DOHH2 (cell line): ENCODE measurements around the gene PRG3.

Experiments
- H3F3A ChIP-seq: fragments of 200-600 bp; sonication (generic), shearing (Covaris generic); 2 replicates; pipeline ENCODE4 v1.6.0; 2016; ENCODE audit warnings: antibody characterized with exemption, mild to moderate bottlenecking; ENCODE audit not compliant: control insufficient read depth, insufficient read depth
- H3K27ac ChIP-seq: fragments of 200-600 bp; sonication (generic); 2 replicates; pipeline ENCODE4 v1.5.1; 2014; ENCODE audit warnings: low read depth, mild to moderate bottlenecking, low read length, moderate library complexity
- H3K27me3 ChIP-seq: fragments of 200-600 bp; sonication (generic); 2 replicates; pipeline ENCODE4 v1.6.1; 2014; ENCODE audit warnings: mild to moderate bottlenecking, low read length, mixed read lengths; ENCODE audit not compliant: control insufficient read depth
- H3K36me3 ChIP-seq: fragments of 200-600 bp; sonication (generic); 2 replicates; pipeline ENCODE4 v1.6.1; 2014; ENCODE audit warnings: mild to moderate bottlenecking, low read length, moderate library complexity, mixed read lengths; ENCODE audit not compliant: control insufficient read depth
- H3K4me1 ChIP-seq: fragments of 200-600 bp; sonication (generic); 2 replicates; pipeline ENCODE4 v1.6.1; 2014; ENCODE audit warnings: mild to moderate bottlenecking, low read length, mixed read lengths; ENCODE audit not compliant: control insufficient read depth
- H3K4me2 ChIP-seq: fragments of 200-600 bp; sonication (generic); 2 replicates; pipeline ENCODE4 v1.6.0; 2014; ENCODE audit warnings: mild to moderate bottlenecking, low read length, moderate library complexity
- H3K4me3 ChIP-seq: fragments of 200-600 bp; sonication (generic); 2 replicates; pipeline ENCODE4 v1.5.1; 2014; ENCODE audit warnings: mild to moderate bottlenecking, low read length, mixed read lengths
- H3K79me2 ChIP-seq: fragments of 200-600 bp; sonication (generic); 2 replicates; pipeline ENCODE4 v1.6.1; 2014; ENCODE audit warnings: mild to moderate bottlenecking, low read length, mixed read lengths; ENCODE audit not compliant: control insufficient read depth
- H3K9me2 ChIP-seq: fragments of 200-600 bp; sonication (generic); replicated peaks from 2 replicates; pipeline ENCODE4 v1.6.1; 2014; ENCODE audit warnings: mild to moderate bottlenecking, low read length, mixed read lengths; ENCODE audit not compliant: control insufficient read depth
- H3K9me3 ChIP-seq: fragments of 200-600 bp; sonication (generic); 2 replicates; pipeline ENCODE4 v1.6.1; 2014; ENCODE audit warnings: antibody characterized with exemption, low read length, mixed read lengths; ENCODE audit not compliant: control insufficient read depth, insufficient read depth
- H4K20me1 ChIP-seq: fragments of 200-600 bp; sonication (generic); 2 replicates; pipeline ENCODE4 v1.6.0; 2014; ENCODE audit warnings: low read depth, mild to moderate bottlenecking, antibody characterized with exemption, low read length, moderate library complexity; ENCODE audit not compliant: control insufficient read depth, insufficient read depth
- EZH2phosphoT487 ChIP-seq: fragments of 200-600 bp; sonication (generic); IDR thresholded peaks from 2 replicates; pipeline ENCODE4 v1.6.1; 2017; ENCODE audit warnings: borderline replicate concordance, mild to moderate bottlenecking, antibody characterized with exemption, low read length, moderate library complexity, mixed read lengths
- TF ChIP-seq, protein P1 (sequence below): fragments of 200-600 bp; sonication (generic); IDR thresholded peaks from one replicate; pipeline ENCODE4 v1.5.1; 2014; ENCODE audit warnings: antibody characterized with exemption, mild to moderate bottlenecking, low read depth, low read length; ENCODE audit not compliant: poor library complexity, severe bottlenecking

PRG3 gene

DNA sequence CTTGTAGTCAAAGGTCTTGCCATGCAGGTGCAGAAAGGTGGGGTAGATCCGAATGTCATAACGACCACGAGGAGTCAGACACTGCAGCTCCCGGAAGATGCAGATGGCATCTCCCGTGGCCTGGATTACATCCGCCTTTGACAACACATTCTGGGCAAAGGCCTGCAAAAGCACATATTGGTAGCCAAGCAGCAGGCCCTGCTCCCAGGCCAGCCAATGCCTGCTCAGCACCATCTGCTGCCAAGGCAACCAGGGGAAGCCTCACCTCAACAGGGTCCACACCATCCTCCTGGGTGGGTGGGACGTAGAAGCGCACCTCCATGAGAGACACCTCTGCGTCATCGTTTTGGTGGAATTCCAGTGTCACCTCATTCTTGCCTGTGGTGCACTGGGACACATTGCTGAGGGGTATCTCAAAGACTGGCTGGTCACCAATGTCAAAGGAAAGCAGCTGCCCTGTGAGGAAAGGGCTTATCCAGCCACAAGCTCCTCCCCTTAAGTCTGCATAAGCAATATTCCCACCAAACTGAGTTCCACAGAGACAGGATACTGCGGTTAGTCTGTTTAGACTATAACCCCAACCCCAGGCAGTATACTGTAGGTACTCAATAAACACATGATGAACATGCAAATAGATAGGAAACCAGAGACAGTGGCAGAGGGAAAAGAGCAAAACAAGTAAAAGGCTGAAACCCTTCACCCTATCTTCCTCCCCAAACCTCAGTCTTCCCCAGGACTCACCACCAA lies 48.1 kb downstream of the PRG3 start:
- no peak for TF ChIP-seq EZH2phosphoT487
- TF ChIP-seq, protein P1, sequence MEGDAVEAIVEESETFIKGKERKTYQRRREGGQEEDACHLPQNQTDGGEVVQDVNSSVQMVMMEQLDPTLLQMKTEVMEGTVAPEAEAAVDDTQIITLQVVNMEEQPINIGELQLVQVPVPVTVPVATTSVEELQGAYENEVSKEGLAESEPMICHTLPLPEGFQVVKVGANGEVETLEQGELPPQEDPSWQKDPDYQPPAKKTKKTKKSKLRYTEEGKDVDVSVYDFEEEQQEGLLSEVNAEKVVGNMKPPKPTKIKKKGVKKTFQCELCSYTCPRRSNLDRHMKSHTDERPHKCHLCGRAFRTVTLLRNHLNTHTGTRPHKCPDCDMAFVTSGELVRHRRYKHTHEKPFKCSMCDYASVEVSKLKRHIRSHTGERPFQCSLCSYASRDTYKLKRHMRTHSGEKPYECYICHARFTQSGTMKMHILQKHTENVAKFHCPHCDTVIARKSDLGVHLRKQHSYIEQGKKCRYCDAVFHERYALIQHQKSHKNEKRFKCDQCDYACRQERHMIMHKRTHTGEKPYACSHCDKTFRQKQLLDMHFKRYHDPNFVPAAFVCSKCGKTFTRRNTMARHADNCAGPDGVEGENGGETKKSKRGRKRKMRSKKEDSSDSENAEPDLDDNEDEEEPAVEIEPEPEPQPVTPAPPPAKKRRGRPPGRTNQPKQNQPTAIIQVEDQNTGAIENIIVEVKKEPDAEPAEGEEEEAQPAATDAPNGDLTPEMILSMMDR = no peak
- no peak overlapping the region for H3K4me3 ChIP-seq
- no peaks in the 10 kb centered on the region for H3K9me2 ChIP-seq
- 0 out of 2 replicates have a peak overlapping the region, but pooled peaks have one; percentile 98 for H3K4me2 ChIP-seq
- H3K27ac ChIP-seq = no peak overlapping the region
- no peaks in the 10 kb centered on the region for H3K9me3 ChIP-seq
- H3K4me1 ChIP-seq = peaks cover 27% of the 10 kb centered on the region
- H3K27me3 ChIP-seq = no peaks in the 10 kb centered on the region
- H3F3A ChIP-seq = no peaks in the 10 kb centered on the region
- H3K79me2 ChIP-seq = peaks cover 51% of the 10 kb centered on the region
- peaks cover 76% of the 10 kb centered on the region for H3K36me3 ChIP-seq
- no peaks in the 10 kb centered on the region for H4K20me1 ChIP-seq

DNA sequence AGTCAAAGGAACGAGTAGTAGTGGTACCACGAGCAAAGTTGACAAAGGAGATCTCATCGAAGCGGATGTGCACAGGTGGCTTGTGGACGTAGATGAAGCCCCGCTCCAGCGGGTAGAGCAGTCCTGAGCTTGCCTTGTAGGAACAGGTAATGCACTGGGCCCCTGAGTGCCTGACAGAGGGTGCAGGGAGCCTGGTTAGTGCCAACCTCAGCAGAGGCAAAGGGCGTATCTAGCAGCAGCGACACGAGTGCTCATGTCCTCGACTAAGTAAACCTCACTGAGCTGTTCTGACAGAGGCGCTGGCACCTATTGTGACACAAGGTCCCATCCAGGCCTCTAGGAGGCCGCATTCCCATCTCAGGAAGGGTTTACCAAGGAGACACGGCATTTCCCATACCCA lies 49.2 kb downstream of the PRG3 start:
- Histone ChIP-seq H3F3A (peaks cover 1% of the 10 kb centered on the region; the same call in 1 of the 2 replicates), H3K36me3 (peaks cover 88% of the 10 kb centered on the region), H3K27me3 (no peaks in the 10 kb centered on the region), H3K9me2 (no peaks in the 10 kb centered on the region), H3K4me2 (no peak overlapping the region), H3K79me2 (peaks cover 51% of the 10 kb centered on the region), H4K20me1 (no peaks in the 10 kb centered on the region), H3K4me1 (peaks cover 38% of the 10 kb centered on the region), H3K4me3 (no peak overlapping the region), H3K9me3 (no peaks in the 10 kb centered on the region), H3K27ac (no peak overlapping the region)
- TF ChIP-seq EZH2phosphoT487 = no peak
- TF ChIP-seq, protein P1 = no peak

DNA sequence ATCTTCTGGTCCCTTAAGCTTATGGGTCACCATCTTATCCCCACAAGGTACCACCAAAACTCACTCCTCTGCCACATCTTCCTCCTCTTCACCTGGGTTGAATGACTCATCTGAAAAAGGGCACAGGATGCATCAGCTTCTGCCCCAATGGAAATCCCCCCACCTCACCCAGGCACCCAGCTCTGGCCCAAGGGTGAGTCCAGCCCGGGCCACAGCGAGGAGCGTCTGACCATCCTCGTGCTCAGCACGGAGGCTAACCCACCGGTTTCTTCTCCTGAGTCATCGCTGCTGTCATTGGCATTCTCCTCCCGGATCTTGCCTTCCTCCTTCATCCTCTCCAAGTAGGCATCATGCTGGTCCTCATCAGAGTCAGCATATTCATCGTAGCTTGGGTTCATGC lies 50.9 kb downstream of the PRG3 start:
- H3K27ac ChIP-seq = no peak overlapping the region
- peaks cover 99% of the 10 kb centered on the region for H3K36me3 ChIP-seq
- peaks cover 45% of the 10 kb centered on the region for H3K4me1 ChIP-seq
- no peaks in the 10 kb centered on the region for H4K20me1 ChIP-seq
- no peak overlapping the region for H3K4me2 ChIP-seq
- peaks cover 17% of the 10 kb centered on the region for H3F3A ChIP-seq
- H3K4me3 ChIP-seq = no peak overlapping the region
- H3K79me2 ChIP-seq = peaks cover 38% of the 10 kb centered on the region
- H3K27me3 ChIP-seq = no peaks in the 10 kb centered on the region
- TF ChIP-seq EZH2phosphoT487 = no peak
- TF ChIP-seq, protein P1 = no peak
- no peaks in the 10 kb centered on the region for H3K9me2 ChIP-seq
- no peaks in the 10 kb centered on the region for H3K9me3 ChIP-seq
